Vagina (tissue), 2 donors: Measurements from ENCODE around the gene R3HDM2. TPM values are rescaled to one million over a fixed set of nuclear protein-coding genes. Genes with fewer than 3 reads are reported as not detected.

Experiments used
- DNase-seq, 2 donors: peaks; one replicate each; pipeline ENCODE4 v3.0.0-alpha.2; 2017; ENCODE audit errors: extremely low spot score in 2 of 2
- H3K27ac ChIP-seq: fragments of 200-600 bp; sonication (generic); one replicate; pipeline ENCODE4 v1.5.1; 2019
- H3K27me3 ChIP-seq: fragments of 200-600 bp; sonication (generic); one replicate; pipeline ENCODE4 v1.5.1; 2019
- H3K36me3 ChIP-seq, 2 donors: fragments of 200-600 bp; sonication (generic); one replicate each; pipeline ENCODE4 v1.5.1; 2017 to 2019
- H3K4me1 ChIP-seq: fragments of 200-600 bp; sonication (generic); one replicate; pipeline ENCODE4 v1.5.1; 2019
- H3K4me3 ChIP-seq, 2 donors: fragments of 200-600 bp; sonication (generic); 1 replicate in 1 of 2; 2 replicates in 1 of 2; pipeline ENCODE4 v1.5.1; 2016 to 2019
- H3K9me3 ChIP-seq: fragments of 200-600 bp; sonication (generic); one replicate; pipeline ENCODE4 v1.5.1; 2019
- POLR2A ChIP-seq, 2 donors: fragments of 450-650 bp; IDR thresholded peaks; one replicate each; pipeline ENCODE4 v1.6.1; 2017; ENCODE audit warnings: antibody characterized with exemption in 2 of 2, mild to moderate bottlenecking in 2 of 2, moderate library complexity in 2 of 2
- POLR2AphosphoS5 ChIP-seq, 2 donors: sonication (generic); formaldehyde crosslinking; IDR thresholded peaks; one replicate each; pipeline ENCODE4 v1.9.0; 2017; ENCODE audit warnings: antibody characterized with exemption in 2 of 2, mild to moderate bottlenecking in 2 of 2, low read depth in 1 of 2; ENCODE audit not compliant: insufficient read depth in 1 of 2
- intact Hi-C: fragments of 100-400 bp; cut with DNase I; formaldehyde crosslinking; loops from one replicate; pipeline ENCODE4 v1.15.1; 2023
- total RNA-seq: library from RNA; depleted of rRNA; stranded (reverse); fragments of >200 nt; gene quantifications from one replicate; pipeline ENCODE4 v1.2.3, GENCODE V29; 2016
- TF ChIP-seq, protein P1 (sequence below), 3 experiments: fragments of 450-650 bp in 2 of 3; fragments of 200-600 bp in 1 of 3; sonication (generic) in 1 of 3; IDR thresholded peaks; one replicate each; pipeline ENCODE4 v1.5.1; 2017 to 2019; ENCODE audit warnings: antibody characterized with exemption in 3 of 3, mild to moderate bottlenecking in 2 of 3, moderate library complexity in 2 of 3

The R3HDM2 gene
- total RNA-seq, 1 donor from 2014 or later, result 44.2 TPM

DNA sequence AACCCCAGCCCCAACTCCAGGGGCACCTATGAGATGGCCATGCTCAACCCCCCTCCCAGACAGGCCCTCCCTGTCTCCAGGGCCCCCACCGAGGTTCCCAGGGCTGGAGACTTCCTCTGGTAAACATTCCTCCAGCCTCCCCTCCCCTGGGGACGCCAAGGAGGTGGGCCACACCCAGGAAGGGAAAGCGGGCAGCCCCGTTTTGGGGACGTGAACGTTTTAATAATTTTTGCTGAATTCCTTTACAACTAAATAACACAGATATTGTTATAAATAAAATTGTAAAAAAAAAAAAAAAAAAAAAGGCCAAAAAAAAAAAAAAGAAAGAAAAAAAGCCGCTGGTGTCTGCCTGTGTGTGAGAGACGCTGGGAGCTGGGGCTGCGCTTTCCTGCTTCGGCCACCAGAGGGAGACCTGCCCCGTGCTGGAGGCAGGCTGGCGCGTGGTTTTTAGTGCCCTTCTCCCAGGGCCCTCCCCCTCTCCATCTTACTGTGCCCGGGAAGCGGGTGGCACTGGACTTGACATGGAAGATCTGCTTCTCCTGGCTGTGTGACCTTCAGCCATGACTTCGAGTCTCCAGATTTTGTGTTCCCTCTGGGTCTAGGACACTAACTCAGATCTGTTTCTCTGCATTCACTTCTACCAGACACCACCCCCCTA lies 217.7 kb downstream of the R3HDM2 start:
- H3K27ac ChIP-seq, result peak overlapping the region; percentile 40
- TF ChIP-seq, protein P1, sequence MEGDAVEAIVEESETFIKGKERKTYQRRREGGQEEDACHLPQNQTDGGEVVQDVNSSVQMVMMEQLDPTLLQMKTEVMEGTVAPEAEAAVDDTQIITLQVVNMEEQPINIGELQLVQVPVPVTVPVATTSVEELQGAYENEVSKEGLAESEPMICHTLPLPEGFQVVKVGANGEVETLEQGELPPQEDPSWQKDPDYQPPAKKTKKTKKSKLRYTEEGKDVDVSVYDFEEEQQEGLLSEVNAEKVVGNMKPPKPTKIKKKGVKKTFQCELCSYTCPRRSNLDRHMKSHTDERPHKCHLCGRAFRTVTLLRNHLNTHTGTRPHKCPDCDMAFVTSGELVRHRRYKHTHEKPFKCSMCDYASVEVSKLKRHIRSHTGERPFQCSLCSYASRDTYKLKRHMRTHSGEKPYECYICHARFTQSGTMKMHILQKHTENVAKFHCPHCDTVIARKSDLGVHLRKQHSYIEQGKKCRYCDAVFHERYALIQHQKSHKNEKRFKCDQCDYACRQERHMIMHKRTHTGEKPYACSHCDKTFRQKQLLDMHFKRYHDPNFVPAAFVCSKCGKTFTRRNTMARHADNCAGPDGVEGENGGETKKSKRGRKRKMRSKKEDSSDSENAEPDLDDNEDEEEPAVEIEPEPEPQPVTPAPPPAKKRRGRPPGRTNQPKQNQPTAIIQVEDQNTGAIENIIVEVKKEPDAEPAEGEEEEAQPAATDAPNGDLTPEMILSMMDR (IDR thresholded peaks at IDR 0.05), result peak; percentile 82
- TF ChIP-seq POLR2A (IDR thresholded peaks at IDR 0.05) (no peak), POLR2AphosphoS5 (IDR thresholded peaks at IDR 0.05; ENCODE audit: insufficient read depth in 1 of 2, low read depth in 1 of 2) (peak; percentile 24 to 37)
- peaks cover 40% of the 10 kb centered on the region for H3K4me1 ChIP-seq

DNA sequence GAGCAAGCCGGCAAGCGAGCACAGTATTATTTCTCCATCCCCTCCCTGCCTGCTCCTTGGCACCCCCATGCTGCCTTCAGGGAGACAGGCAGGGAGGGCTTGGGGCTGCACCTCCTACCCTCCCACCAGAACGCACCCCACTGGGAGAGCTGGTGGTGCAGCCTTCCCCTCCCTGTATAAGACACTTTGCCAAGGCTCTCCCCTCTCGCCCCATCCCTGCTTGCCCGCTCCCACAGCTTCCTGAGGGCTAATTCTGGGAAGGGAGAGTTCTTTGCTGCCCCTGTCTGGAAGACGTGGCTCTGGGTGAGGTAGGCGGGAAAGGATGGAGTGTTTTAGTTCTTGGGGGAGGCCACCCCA lies 218.2 kb downstream of the R3HDM2 start:
- Histone ChIP-seq H3K27ac (peak overlapping the region; percentile 40), H3K4me1 (peaks cover 35% of the 10 kb centered on the region), H3K27me3 (no peaks in the 10 kb centered on the region), H3K4me3 (no peak overlapping the region), H3K36me3 (peaks cover 0 to 44% of the 10 kb centered on the region in 2 donors), H3K9me3 (no peaks in the 10 kb centered on the region)
- DNase-seq, result no peak
- TF ChIP-seq POLR2AphosphoS5 (IDR thresholded peaks at IDR 0.05; ENCODE audit: insufficient read depth in 1 of 2, low read depth in 1 of 2) (no peak), POLR2A (IDR thresholded peaks at IDR 0.05) (no peak)
- TF ChIP-seq, protein P1 (IDR thresholded peaks at IDR 0.05), result no peak
- intact Hi-C loops, result no loop called here

More for the DNA sequence above, 217.7 kb downstream of the R3HDM2 start:
- Histone ChIP-seq H3K27me3 (no peaks in the 10 kb centered on the region), H3K9me3 (no peaks in the 10 kb centered on the region), H3K36me3 (peaks cover 0 to 39% of the 10 kb centered on the region in 2 donors), H3K4me3 (no peak overlapping the region)
- intact Hi-C loops, result no loop called here
- DNase-seq, result no peak

DNA sequence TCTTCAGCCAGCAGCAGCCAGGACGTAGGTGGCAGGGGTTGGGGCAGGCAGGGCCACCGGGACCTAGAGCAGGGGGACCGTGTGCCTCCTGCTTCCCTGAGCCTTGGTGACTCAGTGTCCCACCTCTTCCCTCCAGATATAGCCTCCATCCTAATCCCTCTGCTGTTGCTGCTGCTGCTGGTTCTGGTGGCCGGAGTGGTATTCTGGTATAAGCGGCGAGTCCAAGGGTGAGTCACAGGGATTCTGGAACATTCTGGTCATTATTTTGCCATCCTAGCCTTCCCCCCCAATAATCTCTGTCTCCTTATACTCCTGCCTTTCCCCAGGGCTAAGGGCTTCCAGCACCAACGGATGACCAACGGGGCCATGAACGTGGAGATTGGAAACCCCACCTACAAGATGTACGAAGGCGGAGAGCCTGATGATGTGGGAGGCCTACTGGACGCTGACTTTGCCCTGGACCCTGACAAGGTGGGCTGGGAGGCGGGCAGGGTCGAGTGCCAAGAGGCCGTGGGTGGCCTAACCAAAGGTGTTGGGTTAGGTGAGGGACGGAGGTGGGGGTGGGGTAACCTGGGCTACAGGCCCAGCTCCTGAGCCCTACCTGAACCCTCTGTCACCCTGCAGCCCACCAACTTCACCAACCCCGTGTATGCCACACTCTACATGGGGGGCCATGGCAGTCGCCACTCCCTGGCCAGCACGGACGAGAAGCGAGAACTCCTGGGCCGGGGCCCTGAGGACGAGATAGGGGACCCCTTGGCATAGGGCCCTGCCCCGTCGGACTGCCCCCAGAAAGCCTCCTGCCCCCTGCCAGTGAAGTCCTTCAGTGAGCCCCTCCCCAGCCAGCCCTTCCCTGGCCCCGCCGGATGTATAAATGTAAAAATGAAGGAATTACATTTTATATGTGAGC lies 218.8 kb downstream of the R3HDM2 start:
- no peak for DNase-seq
- Histone ChIP-seq H3K27ac (no peak overlapping the region), H3K4me3 (no peak overlapping the region), H3K4me1 (peaks cover 29% of the 10 kb centered on the region), H3K36me3 (peaks cover 0 to 48% of the 10 kb centered on the region in 2 donors), H3K9me3 (no peaks in the 10 kb centered on the region), H3K27me3 (no peaks in the 10 kb centered on the region)
- intact Hi-C loops, result no loop called here
- TF ChIP-seq, protein P1 (IDR thresholded peaks at IDR 0.05), result no peak
- TF ChIP-seq POLR2AphosphoS5 (IDR thresholded peaks at IDR 0.05; ENCODE audit: insufficient read depth in 1 of 2, low read depth in 1 of 2) (no peak), POLR2A (IDR thresholded peaks at IDR 0.05) (no peak)

DNA sequence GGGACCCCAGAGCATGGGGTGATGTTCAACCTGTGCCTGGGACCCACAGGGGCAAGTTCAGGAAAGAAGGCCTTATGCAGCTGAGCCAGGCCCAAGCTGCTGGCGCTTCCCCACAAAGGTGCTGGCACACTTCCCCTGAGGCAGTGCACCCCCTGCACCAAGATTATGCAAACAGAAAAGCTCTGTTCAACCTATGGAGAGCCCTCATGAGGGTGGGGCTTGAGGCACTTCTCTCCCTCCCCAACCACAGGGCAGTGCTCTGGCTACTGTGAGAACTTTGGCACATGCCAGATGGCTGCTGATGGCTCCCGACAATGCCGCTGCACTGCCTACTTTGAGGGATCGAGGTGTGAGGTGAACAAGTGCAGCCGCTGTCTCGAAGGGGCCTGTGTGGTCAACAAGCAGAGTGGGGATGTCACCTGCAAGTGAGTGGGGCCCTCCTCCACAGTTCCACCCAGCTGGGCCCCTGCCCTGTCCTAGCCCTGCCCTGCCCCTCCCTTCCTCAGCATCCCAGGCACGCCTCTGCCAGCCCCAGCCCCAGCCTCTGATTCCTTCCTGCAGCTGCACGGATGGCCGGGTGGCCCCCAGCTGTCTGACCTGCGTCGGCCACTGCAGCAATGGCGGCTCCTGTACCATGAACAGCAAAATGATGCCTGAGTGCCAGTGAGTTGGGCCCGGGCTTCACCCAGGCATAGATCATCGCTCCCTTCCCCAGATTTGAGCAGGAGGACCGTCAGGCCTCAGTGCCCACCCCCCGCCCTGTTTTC lies 219.7 kb downstream of the R3HDM2 start:
- peaks cover 22% of the 10 kb centered on the region for H3K4me1 ChIP-seq
- no peak for DNase-seq
- no peaks in the 10 kb centered on the region for H3K27me3 ChIP-seq
- no peak overlapping the region for H3K27ac ChIP-seq
- intact Hi-C loops, result no loop called here
- no peak overlapping the region for H3K4me3 ChIP-seq
- no peak for TF ChIP-seq POLR2A (IDR thresholded peaks at IDR 0.05)
- TF ChIP-seq POLR2AphosphoS5 (IDR thresholded peaks at IDR 0.05; ENCODE audit: insufficient read depth in 1 of 2, low read depth in 1 of 2), result no peak
- H3K9me3 ChIP-seq, result no peaks in the 10 kb centered on the region
- peaks cover 4 to 57% of the 10 kb centered on the region in 2 donors for H3K36me3 ChIP-seq

DNA sequence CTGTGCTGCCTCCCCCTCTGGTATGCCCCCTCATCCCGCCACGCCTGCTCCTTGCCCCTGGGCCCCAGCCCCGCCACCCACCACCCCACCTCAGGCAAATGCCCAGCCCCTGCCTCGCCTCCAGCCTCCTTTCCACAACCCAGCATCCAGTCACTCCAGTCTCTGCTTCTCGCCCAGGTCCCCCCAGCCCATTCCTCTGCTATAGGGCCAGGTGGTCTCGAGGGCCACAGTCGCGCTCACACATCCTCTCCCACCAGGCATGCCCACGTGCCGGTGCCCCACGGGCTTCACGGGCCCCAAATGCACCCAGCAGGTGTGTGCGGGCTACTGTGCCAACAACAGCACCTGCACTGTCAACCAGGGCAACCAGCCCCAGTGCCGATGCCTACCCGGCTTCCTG lies 220.4 kb downstream of the R3HDM2 start:
- H3K4me1 ChIP-seq, result peaks cover 16% of the 10 kb centered on the region
- H3K27ac ChIP-seq, result no peak overlapping the region
- H3K4me3 ChIP-seq, result no peak overlapping the region
- no peaks in the 10 kb centered on the region for H3K27me3 ChIP-seq
- intact Hi-C loops, result no loop called here
- peaks cover 4 to 64% of the 10 kb centered on the region in 2 donors for H3K36me3 ChIP-seq
- no peak for DNase-seq
- TF ChIP-seq POLR2AphosphoS5 (IDR thresholded peaks at IDR 0.05; ENCODE audit: insufficient read depth in 1 of 2, low read depth in 1 of 2), result no peak
- TF ChIP-seq POLR2A (IDR thresholded peaks at IDR 0.05), result no peak
- TF ChIP-seq, protein P1 (IDR thresholded peaks at IDR 0.05), result no peak
- no peaks in the 10 kb centered on the region for H3K9me3 ChIP-seq
